Frontal cortex (tissue), 4 donors: ENCODE data around the gene ASMT. TPM values are rescaled to one million over a fixed set of nuclear protein-coding genes. Genes with fewer than 3 reads are reported as not detected.
"Not testable (repeated sequence)": the region's sequence is repeated elsewhere in the genome, so short reads cannot be mapped to it uniquely, and the experiment has no call there.

Experiments used
- DNase-seq, 2 donors: peaks; one replicate each; pipeline ENCODE4 v3.0.0; 2012; ENCODE audit warnings: low spot score in 2 of 2
- FAIRE-seq: peaks from 2 replicates; lab custom pipeline; 2012; peaks lifted over from hg19 to GRCh38; lab: Jason Lieb, UNC
- total RNA-seq: library from RNA; depleted of rRNA; stranded (reverse); fragments of >200 nt; gene quantifications from one replicate; pipeline ENCODE4 v1.2.3, GENCODE V29; 2014
- donor health status: control.
- donor health status: control.
- donor health status: control.

The ASMT gene
- total RNA-seq, 1 donor from 2014 or later: 0.41 TPM

DNA sequence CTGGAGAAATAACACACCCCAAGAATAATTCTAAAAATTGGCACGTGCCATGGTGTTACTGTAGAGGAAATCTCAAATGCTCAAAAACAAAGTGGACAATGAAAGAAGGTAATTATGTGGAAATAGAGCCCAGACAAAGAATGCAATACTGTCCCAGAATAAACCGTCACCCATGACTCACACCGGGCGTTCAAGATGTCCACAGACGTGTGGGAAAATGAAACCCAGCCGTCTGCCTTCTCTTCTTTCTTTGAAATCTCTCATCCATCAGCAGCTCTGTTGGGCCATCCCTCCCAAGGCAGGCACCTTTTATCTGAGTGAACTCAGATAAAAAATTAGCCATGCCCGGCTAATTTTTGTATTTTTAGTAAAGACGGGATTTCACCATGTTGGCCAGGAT lies 70.0 kb downstream of the ASMT start:
- DNase-seq, FAIRE-seq: not testable (repeated sequence)

DNA sequence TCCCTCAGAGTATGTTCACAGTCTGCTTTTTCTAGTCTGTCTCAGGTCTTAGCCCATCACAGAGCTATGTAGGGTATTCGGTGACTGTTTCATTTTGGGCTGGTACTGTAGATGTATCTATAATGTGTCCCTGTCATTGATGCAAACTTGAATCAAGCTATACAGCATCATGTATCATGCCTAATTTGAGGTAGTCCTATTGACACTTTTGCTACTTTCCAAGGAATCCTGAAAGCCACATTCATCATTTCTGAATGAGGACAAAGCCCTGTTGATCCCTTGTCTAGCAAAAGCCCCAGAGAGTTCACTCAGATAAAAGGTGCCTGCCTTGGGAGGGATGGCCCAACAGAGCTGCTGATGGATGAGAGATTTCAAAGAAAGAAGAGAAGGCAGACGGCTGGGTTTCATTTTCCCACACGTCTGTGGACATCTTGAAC lies 70.6 kb downstream of the ASMT start:
- DNase-seq, FAIRE-seq: not testable (repeated sequence)

DNA sequence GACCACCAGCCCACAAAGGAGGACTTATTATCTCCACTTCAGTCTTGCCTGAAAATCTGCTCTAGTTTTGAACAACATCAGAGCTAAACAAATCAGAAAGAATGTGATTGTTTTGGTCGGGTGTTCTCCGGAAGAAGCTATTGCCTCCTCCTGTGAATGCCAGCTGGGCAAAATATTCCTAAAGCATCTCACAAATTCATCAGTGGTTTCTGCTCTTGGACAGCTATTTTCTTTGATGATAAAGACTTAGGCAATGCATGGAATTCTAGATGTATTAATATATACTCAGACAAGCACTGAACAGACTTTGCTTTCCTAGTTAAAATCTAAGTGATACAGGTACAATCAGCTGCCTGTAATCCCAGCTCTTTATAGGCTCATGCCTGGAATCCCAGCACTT lies 71.8 kb downstream of the ASMT start:
- DNase-seq (no peak), FAIRE-seq (no peak)

Other genes starting within 250 kb of the ASMT start
- 139 TPM for gene SLC25A6, start 222.9 kb upstream of the ASMT start, total RNA-seq
- gene ASMTL, start 162.2 kb upstream of the ASMT start, total RNA-seq: 10.6 TPM
- gene P2RY8, start 77.9 kb upstream of the ASMT start, total RNA-seq: under 0.01 TPM
- gene AKAP17A, start 23.5 kb upstream of the ASMT start, total RNA-seq: 12.2 TPM